ENCODE data around the gene GDF7. TPM values are rescaled to one million over a fixed set of nuclear protein-coding genes. Genes with fewer than 3 reads are reported as not detected.

The GDF7 gene
- total and polyA plus RNA-seq, 4 donors = 4.1 to 16.4 (median 15.7) TPM

GRCh38 chr2:20722592-20723240 lies 55.8 kb downstream of the GDF7 start:
- intact Hi-C loops (cut with DNase I) = no loop called here
- WGBS, 2 donors = 93 to 100% methylated on average over 1 of the region's 1 CpG
- Histone ChIP-seq H3K27me3 (ENCODE audit: control insufficient read depth in 1 of 2, insufficient read depth in 2 of 2, low read length in 1 of 2) (no peaks in the 10 kb centered on the region), H3K9me3 (ENCODE audit: control insufficient read depth, low read length) (peaks cover under 1% of the 10 kb centered on the region), H3K27ac (ENCODE audit: low read depth in 1 of 2, low read length in 2 of 2) (peak overlapping the region in 1 of 2 donors; percentile 87), H3K4me1 (ENCODE audit: control insufficient read depth in 1 of 2, insufficient read depth in 2 of 2, low read length in 2 of 2) (peaks cover 9 to 13% of the 10 kb centered on the region in 2 donors), H3K36me3 (ENCODE audit: control insufficient read depth in 1 of 2, insufficient read depth in 2 of 2, low read length in 1 of 2) (no peaks in the 10 kb centered on the region), H3K4me3 (ENCODE audit: low read length in 2 of 2) (no peak overlapping the region)
- no peak for ATAC-seq (ENCODE audit: low FRiP score)
- no peak for DNase-seq

- peaks cover 10 to 13% of the 10 kb centered on the region in 2 donors for H3K4me1 ChIP-seq (ENCODE audit: control insufficient read depth in 1 of 2, insufficient read depth in 2 of 2, low read length in 2 of 2)
- H3K27ac ChIP-seq (ENCODE audit: low read depth in 1 of 2, low read length in 2 of 2) = no peak overlapping the region
- H3K4me3 ChIP-seq (ENCODE audit: low read length in 2 of 2) = no peak overlapping the region
- intact Hi-C loops (cut with DNase I) = no loop called here
- no peaks in the 10 kb centered on the region for H3K9me3 ChIP-seq (ENCODE audit: control insufficient read depth, low read length)
- DNase-seq (no peak), ATAC-seq (ENCODE audit: low FRiP score) (peak; percentile 52)
- H3K36me3 ChIP-seq (ENCODE audit: control insufficient read depth in 1 of 2, insufficient read depth in 2 of 2, low read length in 1 of 2) = no peaks in the 10 kb centered on the region
- H3K27me3 ChIP-seq (ENCODE audit: control insufficient read depth in 1 of 2, insufficient read depth in 2 of 2, low read length in 1 of 2) = no peaks in the 10 kb centered on the region
Measured at GRCh38 chr2:20723543-20723942, 56.6 kb downstream of the GDF7 start.

GRCh38 chr2:20724500-20725053 lies 57.6 kb downstream of the GDF7 start:
- Histone ChIP-seq H3K4me1 (ENCODE audit: control insufficient read depth in 1 of 2, insufficient read depth in 2 of 2, low read length in 2 of 2) (peaks cover 10 to 13% of the 10 kb centered on the region in 2 donors), H3K27ac (ENCODE audit: low read depth in 1 of 2, low read length in 2 of 2) (peak overlapping the region; percentile 94 to 99), H3K36me3 (ENCODE audit: control insufficient read depth in 1 of 2, insufficient read depth in 2 of 2, low read length in 1 of 2) (no peaks in the 10 kb centered on the region), H3K27me3 (ENCODE audit: control insufficient read depth in 1 of 2, insufficient read depth in 2 of 2, low read length in 1 of 2) (no peaks in the 10 kb centered on the region), H3K9me3 (ENCODE audit: control insufficient read depth, low read length) (no peaks in the 10 kb centered on the region), H3K4me3 (ENCODE audit: low read length in 2 of 2) (no peak overlapping the region)
- WGBS, 2 donors = 94 to 97% methylated on average over 3 of the region's 3 CpGs
- intact Hi-C loops (cut with DNase I) = loop anchor here in 1 of 2 donors (5.0 kb wide), 1 partner anchor 248 kb away; no protein-coding TSS in a partner anchor
- no peak for DNase-seq
- no peak for ATAC-seq (ENCODE audit: low FRiP score)

- WGBS, 2 donors = 84 to 96% methylated on average over 2 of the region's 2 CpGs
- H3K9me3 ChIP-seq (ENCODE audit: control insufficient read depth, low read length) = no peaks in the 10 kb centered on the region
- H3K4me1 ChIP-seq (ENCODE audit: control insufficient read depth in 1 of 2, insufficient read depth in 2 of 2, low read length in 2 of 2) = peaks cover 10 to 13% of the 10 kb centered on the region in 2 donors
- H3K4me3 ChIP-seq (ENCODE audit: low read length in 2 of 2) = no peak overlapping the region
- peak overlapping the region; percentile 28 to 83 for H3K27ac ChIP-seq (ENCODE audit: low read depth in 1 of 2, low read length in 2 of 2)
- no peak for DNase-seq
- intact Hi-C loops (cut with DNase I) = loop anchor here in 1 of 2 donors (5.0 kb wide), 1 partner anchor 247 kb away; no protein-coding TSS in a partner anchor
- no peak for ATAC-seq (ENCODE audit: low FRiP score)
- H3K27me3 ChIP-seq (ENCODE audit: control insufficient read depth in 1 of 2, insufficient read depth in 2 of 2, low read length in 1 of 2) = no peaks in the 10 kb centered on the region
- H3K36me3 ChIP-seq (ENCODE audit: control insufficient read depth in 1 of 2, insufficient read depth in 2 of 2, low read length in 1 of 2) = no peaks in the 10 kb centered on the region
Measured at GRCh38 chr2:20725782-20726181, 58.8 kb downstream of the GDF7 start.

- no peaks in the 10 kb centered on the region for H3K27me3 ChIP-seq (ENCODE audit: control insufficient read depth in 1 of 2, insufficient read depth in 2 of 2, low read length in 1 of 2)
- peaks cover 10 to 13% of the 10 kb centered on the region in 2 donors for H3K4me1 ChIP-seq (ENCODE audit: control insufficient read depth in 1 of 2, insufficient read depth in 2 of 2, low read length in 2 of 2)
- WGBS, 2 donors = 90 to 94% methylated on average over 5 of the region's 5 CpGs
- DNase-seq = peak in 1 of 2 donors; percentile 68
- ATAC-seq (ENCODE audit: low FRiP score) = no peak
- no peaks in the 10 kb centered on the region for H3K9me3 ChIP-seq (ENCODE audit: control insufficient read depth, low read length)
- intact Hi-C loops (cut with DNase I) = loop anchor here in 1 of 2 donors (5.0 kb wide), 1 partner anchor 245 kb away; no protein-coding TSS in a partner anchor
- no peaks in the 10 kb centered on the region for H3K36me3 ChIP-seq (ENCODE audit: control insufficient read depth in 1 of 2, insufficient read depth in 2 of 2, low read length in 1 of 2)
- no peak overlapping the region for H3K4me3 ChIP-seq (ENCODE audit: low read length in 2 of 2)
- H3K27ac ChIP-seq (ENCODE audit: low read depth in 1 of 2, low read length in 2 of 2) = no peak overlapping the region
Measured at GRCh38 chr2:20726913-20727312, 60.0 kb downstream of the GDF7 start.

- no peaks in the 10 kb centered on the region for H3K36me3 ChIP-seq (ENCODE audit: control insufficient read depth in 1 of 2, insufficient read depth in 2 of 2, low read length in 1 of 2)
- 30 to 34% methylated on average over 4 of the region's 4 CpGs for WGBS, 2 donors
- no peaks in the 10 kb centered on the region for H3K27me3 ChIP-seq (ENCODE audit: control insufficient read depth in 1 of 2, insufficient read depth in 2 of 2, low read length in 1 of 2)
- peaks cover 8 to 13% of the 10 kb centered on the region in 2 donors for H3K4me1 ChIP-seq (ENCODE audit: control insufficient read depth in 1 of 2, insufficient read depth in 2 of 2, low read length in 2 of 2)
- no peak overlapping the region for H3K4me3 ChIP-seq (ENCODE audit: low read length in 2 of 2)
- H3K9me3 ChIP-seq (ENCODE audit: control insufficient read depth, low read length) = no peaks in the 10 kb centered on the region
- DNase-seq = no peak
- H3K27ac ChIP-seq (ENCODE audit: low read depth in 1 of 2, low read length in 2 of 2) = peak overlapping the region; percentile 29 to 93
- intact Hi-C loops (cut with DNase I) = loop anchor here in 1 of 2 donors (5.0 kb wide), 1 partner anchor 244 kb away; no protein-coding TSS in a partner anchor
- ATAC-seq (ENCODE audit: low FRiP score) = peak; percentile 41
Measured at GRCh38 chr2:20728114-20728758, 61.3 kb downstream of the GDF7 start.

Other genes starting within 250 kb of the GDF7 start
- 1,000 to 10,000 TPM in 1 of 2 donors, 100 to 1,000 TPM in 1; 271 to 1,049 TPM for gene RHOB, start 220.1 kb upstream of the GDF7 start, total RNA-seq
- 100 to 1,000 TPM; 150 to 580 TPM for gene RHOB, start 220.1 kb upstream of the GDF7 start, polyA plus RNA-seq
- gene HS1BP3, start 16.0 kb upstream of the GDF7 start, total RNA-seq = 10 to 100 TPM; 34.8 to 42.3 TPM
- gene HS1BP3, start 16.0 kb upstream of the GDF7 start, polyA plus RNA-seq = 10 to 100 TPM; 27.5 to 33.6 TPM
- 10 to 100 TPM; 13.0 to 18.3 TPM for gene LDAH, start 156.0 kb downstream of the GDF7 start, total RNA-seq
- 1 to 10 TPM; 6.5 to 7.5 TPM for gene LDAH, start 156.0 kb downstream of the GDF7 start, polyA plus RNA-seq